K562 (cell line): ENCODE results near the gene MRPL27. TPM values are rescaled to one million over a fixed set of nuclear protein-coding genes. Genes with fewer than 3 reads are reported as not detected.

Experiments used
- COPS2 ChIP-seq: fragments of 450-650 bp; conservative IDR thresholded peaks from 2 replicates; pipeline ENCODE4 v1.6.1; 2016; ENCODE audit warnings: mild to moderate bottlenecking, moderate library complexity
- EP300 ChIP-seq: IDR thresholded peaks from 2 replicates; pipeline ENCODE4 v1.6.1; 2012; ENCODE audit warnings: low read length, improper control_type of control experiment
- EP400 ChIP-seq: fragments of 450-650 bp; IDR thresholded peaks from 2 replicates; pipeline ENCODE4 v1.6.1; 2017; ENCODE audit warnings: antibody characterized with exemption, mild to moderate bottlenecking, moderate library complexity
- GATAD2A ChIP-seq: fragments of 450-650 bp; IDR thresholded peaks from 2 replicates; pipeline ENCODE4 v1.6.1; 2017
- HDAC8 ChIP-seq: fragments of 450-650 bp; IDR thresholded peaks from 2 replicates; pipeline ENCODE4 v1.6.1; 2016; ENCODE audit warnings: mild to moderate bottlenecking, missing genetic modification characterization, moderate library complexity, missing compliant biosample characterization
- HNRNPL ChIP-seq: fragments of 200-400 bp; formaldehyde crosslinking; IDR thresholded peaks from 2 replicates; pipeline ENCODE4 v1.6.1; 2017; ENCODE audit warnings: low read depth, mild to moderate bottlenecking, low read length
- KDM2B ChIP-seq: fragments of 250-450 bp; sonication (Bioruptor Pico); IDR thresholded peaks from 2 replicates; pipeline ENCODE4 v1.8.0; 2021; ENCODE audit warnings: mild to moderate bottlenecking, moderate library complexity
- MAFG ChIP-seq: fragments of 450-650 bp; conservative IDR thresholded peaks from 2 replicates; pipeline ENCODE4 v1.6.1; 2016; ENCODE audit warnings: missing genetic modification characterization, missing compliant biosample characterization
- MBD2 ChIP-seq: sonication (generic); IDR thresholded peaks from 2 replicates; pipeline ENCODE4 v1.6.1; 2016; ENCODE audit warnings: low read depth, borderline replicate concordance
- MXI1 ChIP-seq: IDR thresholded peaks from 2 replicates; pipeline ENCODE4 v1.6.1; 2011; ENCODE audit warnings: low read depth, mild to moderate bottlenecking, improper control_type of control experiment, low read length
- POLR3G ChIP-seq: IDR thresholded peaks from 2 replicates; pipeline ENCODE4 v1.6.1; 2011; ENCODE audit not compliant: insufficient read length, insufficient replicate concordance; ENCODE audit errors: extremely low read depth
- PRMT5 ChIP-seq: sonication (generic); formaldehyde crosslinking; IDR thresholded peaks from 2 replicates; pipeline ENCODE4 v1.5.0; 2020; ENCODE audit warnings: missing genetic modification reagents
- RBM25 ChIP-seq: fragments of 200-400 bp; formaldehyde crosslinking; IDR thresholded peaks from 2 replicates; pipeline ENCODE4 v1.6.1; 2018; ENCODE audit warnings: low read length, low read depth, moderate library complexity; ENCODE audit not compliant: severe bottlenecking
- RBM39 ChIP-seq: fragments of 200-400 bp; formaldehyde crosslinking; optimal IDR thresholded peaks from 2 replicates; pipeline ENCODE3; 2018; ENCODE audit warnings: low read depth, low read length
- SAP30 ChIP-seq: fragments of 200-600 bp; sonication (generic); IDR thresholded peaks from 2 replicates; pipeline ENCODE4 v1.6.1; 2012; ENCODE audit warnings: borderline replicate concordance, low read depth, mild to moderate bottlenecking, moderate library complexity, low read length, control low read depth, inconsistent platforms; ENCODE audit not compliant: insufficient read depth, poor library complexity, severe bottlenecking
- TBL1XR1 ChIP-seq, 2 experiments: IDR thresholded peaks; 2 replicates each; pipeline ENCODE4 v1.6.1; 2012; ENCODE audit warnings: improper control_type of control experiment in 2 of 2, low read length in 2 of 2, mild to moderate bottlenecking in 1 of 2
- TCF3 ChIP-seq: sonication (generic); formaldehyde crosslinking; IDR thresholded peaks from 2 replicates; pipeline ENCODE4 v1.4.0; 2020; ENCODE audit warnings: mild to moderate bottlenecking, missing genetic modification reagents
- ZBTB49 ChIP-seq: sonication (generic); formaldehyde crosslinking; IDR thresholded peaks from 2 replicates; pipeline ENCODE4 v1.8.0; 2022; ENCODE audit warnings: missing genetic modification reagents, mild to moderate bottlenecking, borderline replicate concordance
- ZNF707 ChIP-seq: fragments of 250-450 bp; sonication (Bioruptor Pico); conservative IDR thresholded peaks from 2 replicates; pipeline ENCODE4 v1.8.0; 2022; ENCODE audit warnings: inconsistent platforms, mild to moderate bottlenecking, moderate library complexity
- ZNF75A ChIP-seq: fragments of 450-650 bp; formaldehyde crosslinking; IDR thresholded peaks from 2 replicates; pipeline ENCODE4 v1.4.0; 2020; ENCODE audit warnings: mild to moderate bottlenecking
- ZNF778 ChIP-seq: fragments of 450-650 bp; formaldehyde crosslinking; IDR thresholded peaks from 2 replicates; pipeline ENCODE4 v1.4.0; 2020; ENCODE audit warnings: mild to moderate bottlenecking, moderate library complexity
- polyA plus RNA-seq, 8 experiments: library from polyadenylated mRNA; depleted of rRNA in 4 of 8; stranded (reverse) in 5 of 8; unstranded in 3 of 8; fragments of >200 nt; fragmentation: Nextera tagmentation in 2 of 8; fragmentation: Illumina TruSeq in 1 of 8; extraction: Ambion mirVana in 2 of 8; extraction: Trizol in 1 of 8; gene quantifications; 2 replicates each; pipeline versions ENCODE4 v1.2.1 to v1.2.3, GENCODE V29; 2011 to 2014; ENCODE audit warnings: inconsistent platforms in 1 of 8, missing spikeins in 1 of 8
- total RNA-seq, 7 experiments: library from RNA; depleted of rRNA in 6 of 7; stranded (reverse); fragments of >200 nt in 6 of 7; fragmentation: Illumina TruSeq in 2 of 7; extraction: Trizol in 2 of 7; gene quantifications; 2 replicates each; pipeline versions ENCODE4 v1.2.1 to v1.2.3, GENCODE V29; 2011 to 2021; ENCODE audit warnings: low replicate concordance in 1 of 7
- TF ChIP-seq, protein P1 (sequence below): fragments of 250-450 bp; sonication (Bioruptor Pico); IDR thresholded peaks from 2 replicates; pipeline ENCODE4 v1.8.0; 2021; ENCODE audit warnings: moderate library complexity, mild to moderate bottlenecking, inconsistent platforms
- TF ChIP-seq, protein P2 (sequence below): fragments of 450-650 bp; IDR thresholded peaks from 2 replicates; pipeline ENCODE4 v1.6.1; 2018; ENCODE audit warnings: mild to moderate bottlenecking, low read depth; ENCODE audit not compliant: partially characterized antibody
- TF ChIP-seq, protein P3 (sequence below): IDR thresholded peaks from 2 replicates; pipeline ENCODE4 v1.6.1; 2014; ENCODE audit warnings: antibody characterized with exemption

MRPL27 gene
- total and polyA plus RNA-seq, 9 of the 15 experiments (the other 6 are each of a cell fraction or from before 2014, with no cell fraction given): 96.3 to 401 (median 142) TPM

DNA sequence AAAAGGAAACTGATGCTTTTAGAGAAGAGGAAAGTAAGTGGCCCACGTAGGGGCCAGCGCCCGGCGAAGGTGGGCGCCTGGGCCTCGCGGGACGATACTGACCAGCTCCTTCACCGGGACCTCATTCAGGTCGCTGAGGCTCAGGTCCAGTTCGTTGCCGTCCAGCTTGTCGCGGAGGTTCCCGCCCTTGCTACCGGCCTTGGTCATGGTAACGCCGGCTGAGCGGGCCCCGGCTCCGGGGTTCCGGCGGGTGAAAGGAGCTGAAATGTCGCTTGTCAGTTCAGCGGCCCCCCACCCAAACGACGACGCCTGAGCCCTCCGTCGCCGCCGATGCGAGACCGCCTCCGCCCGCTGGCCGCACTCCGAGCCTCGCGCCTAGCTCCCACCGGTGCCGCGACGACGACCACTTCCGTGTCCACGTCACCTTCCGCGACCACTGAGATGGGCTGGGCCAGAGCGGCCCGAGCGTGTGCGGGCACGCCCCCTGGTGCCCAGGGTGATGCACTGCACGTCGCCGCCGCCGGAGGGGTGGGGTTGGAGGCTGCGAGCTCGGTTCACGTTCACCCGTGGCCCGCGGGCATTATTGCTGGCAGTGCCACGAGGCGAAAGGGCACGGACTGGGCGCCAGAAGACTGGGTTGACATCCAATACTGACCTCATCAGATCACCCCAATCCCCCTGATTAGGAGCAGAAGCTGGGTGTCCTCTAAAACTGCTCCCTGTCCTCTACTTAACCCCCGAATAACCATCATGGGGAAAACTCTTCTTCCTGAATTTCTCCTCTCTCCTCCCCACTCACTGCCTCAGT is 24.3 kb upstream of the MRPL27 start, which contains the start of gene LRRC59 (continued):
- TF ChIP-seq EP400 (peak; percentile 100), SAP30 (peak; percentile 90), GATAD2A (peak; percentile 75; the same call in 1 of the 2 replicates), ZNF778 (CRISPR knock-in tag) (no peak), ZNF75A (no peak), MAFG (tag) (no peak), TCF3 (CRISPR knock-in tag) (peak; percentile 57), RBM25 (peak; percentile 57), EP300 (peak; percentile 16; the same call in 1 of the 2 replicates), COPS2 (no peak), POLR3G (no peak), HDAC8 (tag) (no peak), HNRNPL (peak; percentile 83; the same call in 1 of the 2 replicates), ZNF707 (no peak), MBD2 (peak; percentile 57; the same call in 1 of the 2 replicates), ZBTB49 (CRISPR knock-in tag) (no peak), KDM2B (no peak), MXI1 (no peak), TBL1XR1 (IDR thresholded peaks at IDR 0.05; ENCODE audit: low read length in 2 of 2) (peak in 1 of 2 experiments; percentile 49; a peak in 1 of 4 replicates), RBM39 (no peak), PRMT5 (no peak; the same call in 1 of the 2 replicates)
- TF ChIP-seq, protein P1, sequence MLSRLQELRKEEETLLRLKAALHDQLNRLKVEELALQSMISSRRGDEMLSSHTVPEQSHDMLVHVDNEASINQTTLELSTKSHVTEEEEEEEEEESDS (CRISPR knock-in tag): no peak
- TF ChIP-seq, protein P2, sequence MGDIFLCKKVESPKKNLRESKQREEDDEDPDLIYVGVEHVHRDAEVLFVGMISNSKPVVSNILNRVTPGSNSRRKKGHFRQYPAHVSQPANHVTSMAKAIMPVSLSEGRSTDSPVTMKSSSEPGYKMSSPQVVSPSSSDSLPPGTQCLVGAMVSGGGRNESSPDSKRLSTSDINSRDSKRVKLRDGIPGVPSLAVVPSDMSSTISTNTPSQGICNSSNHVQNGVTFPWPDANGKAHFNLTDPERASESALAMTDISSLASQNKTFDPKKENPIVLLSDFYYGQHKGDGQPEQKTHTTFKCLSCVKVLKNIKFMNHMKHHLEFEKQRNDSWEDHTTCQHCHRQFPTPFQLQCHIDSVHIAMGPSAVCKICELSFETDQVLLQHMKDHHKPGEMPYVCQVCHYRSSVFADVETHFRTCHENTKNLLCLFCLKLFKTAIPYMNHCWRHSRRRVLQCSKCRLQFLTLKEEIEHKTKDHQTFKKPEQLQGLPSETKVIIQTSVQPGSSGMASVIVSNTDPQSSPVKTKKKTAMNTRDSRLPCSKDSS: no peak
- TF ChIP-seq, protein P3, sequence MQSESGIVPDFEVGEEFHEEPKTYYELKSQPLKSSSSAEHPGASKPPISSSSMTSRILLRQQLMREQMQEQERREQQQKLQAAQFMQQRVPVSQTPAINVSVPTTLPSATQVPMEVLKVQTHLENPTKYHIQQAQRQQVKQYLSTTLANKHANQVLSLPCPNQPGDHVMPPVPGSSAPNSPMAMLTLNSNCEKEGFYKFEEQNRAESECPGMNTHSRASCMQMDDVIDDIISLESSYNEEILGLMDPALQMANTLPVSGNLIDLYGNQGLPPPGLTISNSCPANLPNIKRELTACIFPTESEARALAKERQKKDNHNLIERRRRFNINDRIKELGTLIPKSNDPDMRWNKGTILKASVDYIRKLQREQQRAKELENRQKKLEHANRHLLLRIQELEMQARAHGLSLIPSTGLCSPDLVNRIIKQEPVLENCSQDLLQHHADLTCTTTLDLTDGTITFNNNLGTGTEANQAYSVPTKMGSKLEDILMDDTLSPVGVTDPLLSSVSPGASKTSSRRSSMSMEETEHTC: no peak
